NCI-H146 treated with DMSO at 0.1 percent for 48 hours (cell line): ENCODE results near the gene TENT5C.

ENCODE experiments used
- DNase-seq: peaks from one replicate; lab custom pipeline; 2025; ENCODE audit not compliant: unreplicated experiment; lab: John Stamatoyannopoulos, UW

Gene TENT5C

DNA sequence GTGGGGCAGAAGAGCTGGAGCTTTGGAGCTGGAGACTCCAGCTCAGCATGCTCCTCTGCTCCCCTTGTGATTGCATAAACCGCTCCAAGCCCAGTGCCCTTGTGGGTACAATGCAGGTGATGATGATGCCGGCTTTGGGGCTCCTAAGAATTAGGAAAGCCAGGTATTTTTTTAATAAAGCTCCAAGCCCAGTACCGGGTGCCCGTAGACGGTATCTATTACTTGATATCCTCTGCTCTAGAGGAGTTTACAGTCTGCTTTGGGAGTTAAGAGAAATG, 27.2 kb downstream of the TENT5C start:
- DNase-seq, result no peak

DNA sequence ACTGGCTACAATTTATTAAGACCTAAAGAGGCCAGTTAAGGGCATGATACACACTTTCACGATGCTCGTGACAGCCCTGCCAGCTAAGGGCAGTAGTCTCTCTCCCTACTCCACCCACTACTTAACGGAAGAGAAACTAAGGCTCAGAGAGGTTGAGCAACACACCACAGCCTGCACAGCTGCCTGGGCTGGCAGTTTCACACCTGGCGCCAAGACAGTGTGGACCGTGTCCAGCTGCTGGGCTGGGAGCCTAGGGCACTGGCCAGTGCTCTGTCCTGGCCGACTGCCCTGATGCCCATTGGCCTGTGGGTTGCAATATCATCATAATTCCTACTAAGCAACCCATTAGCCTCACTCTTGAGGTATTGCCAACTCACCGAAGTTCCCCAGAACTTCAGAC, 27.6 kb downstream of the TENT5C start:
- DNase-seq, result no peak

DNA sequence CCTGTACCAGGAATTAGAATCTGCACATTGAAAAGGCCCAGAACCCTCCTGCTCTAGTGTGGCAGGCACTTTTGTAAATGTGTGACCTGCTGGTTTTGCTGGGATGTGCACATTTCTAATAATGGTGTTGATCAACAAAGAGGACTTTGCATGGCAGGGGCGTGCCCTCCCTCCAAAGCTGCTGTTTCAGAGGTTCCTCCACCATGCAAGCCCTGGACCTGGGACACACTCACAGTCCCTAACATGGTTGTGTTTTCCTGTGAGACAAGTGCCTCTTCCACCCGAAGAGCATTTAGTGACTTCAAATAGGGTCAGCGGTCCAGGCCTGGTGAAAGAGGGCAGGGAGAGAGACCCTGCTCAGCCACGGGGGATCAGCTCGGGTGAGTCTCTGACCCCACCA, 28.1 kb downstream of the TENT5C start:
- no peak for DNase-seq

DNA sequence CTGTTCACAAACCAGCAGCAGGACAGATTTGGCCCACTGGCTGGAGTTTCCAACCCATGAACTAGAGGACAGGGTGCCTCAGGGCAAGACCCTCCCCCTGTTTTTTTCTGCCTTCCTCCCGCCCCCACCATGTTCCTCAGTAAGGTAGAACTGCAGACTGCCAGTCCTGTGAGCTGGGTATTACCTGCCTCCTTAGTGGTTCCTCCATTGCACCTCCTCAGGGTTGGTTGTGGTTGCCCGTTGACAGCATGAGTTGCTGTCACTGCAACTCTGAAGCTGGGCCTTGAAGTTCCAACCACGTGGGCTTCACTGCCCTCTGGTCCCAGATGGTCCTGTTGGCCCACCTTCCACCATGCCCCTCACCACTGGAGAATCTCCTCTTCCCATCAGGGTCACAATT, 28.8 kb downstream of the TENT5C start:
- no peak for DNase-seq

DNA sequence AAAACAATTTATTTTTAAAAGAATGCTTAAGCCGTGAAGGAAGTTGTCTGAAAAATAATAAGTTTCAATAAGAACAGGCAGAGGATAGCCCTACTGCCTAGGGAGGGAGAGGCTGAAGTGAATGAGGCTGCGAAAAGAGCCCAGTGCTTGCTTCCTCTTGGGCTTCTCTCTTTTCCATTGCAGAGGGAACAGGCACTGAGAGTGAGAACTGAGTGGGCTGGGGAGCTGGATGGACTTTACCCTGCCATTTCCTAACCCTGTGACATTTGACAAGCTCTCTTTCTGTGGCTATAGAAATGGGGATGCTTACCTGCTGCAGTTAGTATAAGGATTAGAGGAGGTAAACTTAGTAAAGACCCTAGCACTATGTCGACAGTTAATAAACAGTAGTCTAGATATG, 30.0 kb downstream of the TENT5C start:
- DNase-seq, result no peak

DNA sequence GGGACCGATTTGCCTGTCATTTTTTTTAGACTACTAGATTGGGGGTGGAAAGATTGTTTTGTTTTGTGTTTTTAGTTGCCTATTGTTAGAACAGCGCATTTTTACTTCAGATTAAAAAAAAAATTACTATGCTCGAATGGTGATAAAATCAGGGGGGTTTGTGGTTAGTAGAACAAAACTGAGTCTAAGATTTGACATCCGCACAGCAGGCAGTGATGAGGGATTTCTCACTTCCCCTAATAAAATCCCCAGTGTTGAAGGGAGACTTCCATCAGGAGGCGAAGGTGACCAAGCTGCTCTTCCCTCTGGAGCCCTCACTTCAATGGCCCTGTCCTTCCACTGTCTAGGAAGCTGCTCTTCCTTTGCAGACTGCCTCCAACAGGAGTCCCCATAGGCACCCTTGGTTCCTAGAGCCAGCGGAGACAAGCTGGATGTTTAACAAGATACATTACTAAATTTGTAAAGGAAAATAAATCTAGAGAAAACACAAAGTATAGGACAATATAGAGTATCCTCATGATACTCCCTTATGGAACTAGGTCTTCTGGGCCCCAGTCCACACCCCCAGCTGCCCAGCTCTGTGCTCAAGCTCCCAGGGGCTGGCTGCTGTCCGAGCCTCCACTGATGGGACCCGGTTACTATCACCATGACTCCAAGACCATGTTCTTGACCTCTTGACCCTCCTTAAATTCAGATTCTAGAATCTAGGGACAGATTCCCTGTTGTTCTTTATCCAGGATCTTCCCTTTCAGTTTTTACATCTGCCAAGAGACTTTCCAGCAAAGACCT, 31.0 kb downstream of the TENT5C start:
- no peak for DNase-seq

DNA sequence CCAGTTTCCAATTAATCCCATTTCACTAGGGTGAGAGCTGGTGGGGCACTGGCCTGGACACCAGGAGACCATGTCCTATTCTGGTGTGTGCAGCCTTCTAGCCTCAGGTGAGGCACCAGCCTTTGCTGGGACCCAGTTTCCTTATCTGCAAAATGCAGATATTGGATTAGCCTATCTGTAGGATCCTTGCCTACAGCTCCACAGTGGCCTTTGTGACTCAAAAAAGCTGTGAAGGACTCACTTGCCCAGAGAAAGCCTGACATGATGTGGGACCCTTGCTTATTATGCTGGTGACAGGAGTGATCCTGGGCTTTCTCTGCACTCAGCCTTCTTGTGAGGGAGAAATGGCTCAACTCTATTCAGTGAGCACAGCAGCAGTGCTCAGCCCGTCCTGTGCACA, 32.3 kb downstream of the TENT5C start:
- DNase-seq, result no peak

DNA sequence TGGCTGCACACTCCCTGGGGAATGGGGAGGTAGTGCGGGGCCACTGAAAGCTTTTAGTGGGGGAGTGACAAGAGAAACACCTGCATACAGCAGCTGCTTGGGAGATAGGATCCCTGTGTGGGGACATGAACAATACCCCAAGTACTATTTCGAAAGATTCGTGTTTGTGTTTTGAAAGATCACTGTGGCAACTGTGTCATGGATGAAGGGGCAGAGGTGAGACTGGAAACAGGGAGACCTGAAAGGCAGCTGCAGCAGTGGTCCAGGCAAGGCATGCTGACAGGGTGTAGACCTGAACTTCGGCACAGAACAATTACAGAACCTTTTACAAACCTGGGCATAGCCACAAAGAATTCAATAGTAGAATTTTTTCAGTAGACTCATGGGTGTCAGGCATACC, 32.9 kb downstream of the TENT5C start:
- DNase-seq, result peak; percentile 55

DNA sequence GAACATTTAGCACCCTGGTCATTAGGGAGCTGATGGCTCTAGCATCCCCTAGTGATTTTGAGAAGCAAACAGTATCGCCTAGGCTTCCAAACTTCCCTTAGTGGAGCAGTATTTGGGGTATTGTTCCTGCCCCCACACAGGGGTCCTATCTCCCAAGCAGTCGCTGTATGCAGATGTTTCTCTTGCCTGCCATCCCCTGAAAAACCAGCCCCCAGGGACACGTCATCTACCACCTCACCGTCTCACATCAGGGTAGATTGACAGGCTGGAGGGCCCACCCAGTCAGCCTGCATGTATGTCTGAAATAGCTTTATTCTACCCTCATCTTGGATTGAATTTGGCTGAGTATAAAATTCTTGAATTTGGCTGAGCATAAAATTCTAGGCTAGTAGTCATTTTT, 33.9 kb downstream of the TENT5C start:
- DNase-seq, result no peak

DNA sequence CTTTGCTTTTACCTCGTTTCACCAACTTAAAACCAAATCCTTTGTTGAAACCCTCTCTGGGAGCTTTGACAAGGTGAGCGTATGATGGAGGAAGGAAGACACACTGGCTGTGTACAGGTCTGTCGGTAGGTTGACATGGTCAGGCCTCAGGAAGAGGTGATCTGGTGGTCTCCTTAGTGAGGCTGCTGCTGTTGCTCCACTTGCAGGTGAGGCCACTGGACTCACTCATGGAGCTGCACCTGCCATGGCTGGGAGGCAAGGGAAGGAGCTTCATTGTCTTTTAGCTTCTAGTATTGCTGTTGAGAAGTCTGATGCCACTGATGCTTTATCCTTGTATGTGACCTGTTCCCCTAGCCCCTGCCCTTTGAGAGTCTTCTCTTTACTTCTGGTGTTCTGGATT, 35.7 kb downstream of the TENT5C start:
- no peak for DNase-seq

DNA sequence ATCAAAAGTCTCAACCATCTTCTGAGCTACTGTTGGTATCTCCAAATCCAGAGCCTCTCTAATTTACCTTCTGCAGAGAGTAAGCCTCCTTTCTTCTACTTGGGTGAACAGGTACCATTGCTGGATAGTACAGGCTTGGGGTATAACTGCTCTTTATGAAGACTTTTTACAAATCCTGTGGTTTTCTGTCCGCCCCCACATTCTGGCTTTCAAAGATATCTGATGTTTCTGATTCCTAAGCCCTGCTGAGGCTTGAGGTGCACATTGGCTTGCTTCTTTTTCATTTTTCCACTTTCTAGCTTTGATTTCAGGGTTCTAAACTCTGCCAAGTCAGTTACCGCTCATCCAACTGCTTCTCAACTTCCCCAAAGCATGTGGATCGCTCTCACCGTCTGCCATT, 37.1 kb downstream of the TENT5C start:
- no peak for DNase-seq

DNA sequence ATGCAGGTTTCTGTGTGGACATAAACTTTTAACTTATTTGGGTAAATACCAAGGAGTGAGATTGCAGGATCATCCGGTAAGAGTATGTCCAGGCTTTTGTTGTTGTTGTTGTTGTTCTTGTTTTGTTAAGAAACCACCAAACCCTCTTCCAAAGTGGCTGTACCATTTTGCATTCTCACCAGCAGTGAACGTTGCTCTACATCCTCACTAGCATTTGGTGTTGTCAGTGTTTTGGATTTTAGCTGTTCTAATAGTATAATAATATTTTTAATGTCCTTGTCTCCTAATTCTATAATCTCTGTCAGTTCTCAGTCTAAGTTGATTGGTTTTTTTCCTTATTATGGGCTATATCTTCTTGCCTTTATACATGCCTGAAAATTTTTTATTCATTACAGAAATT, 37.8 kb downstream of the TENT5C start:
- no peak for DNase-seq

DNA sequence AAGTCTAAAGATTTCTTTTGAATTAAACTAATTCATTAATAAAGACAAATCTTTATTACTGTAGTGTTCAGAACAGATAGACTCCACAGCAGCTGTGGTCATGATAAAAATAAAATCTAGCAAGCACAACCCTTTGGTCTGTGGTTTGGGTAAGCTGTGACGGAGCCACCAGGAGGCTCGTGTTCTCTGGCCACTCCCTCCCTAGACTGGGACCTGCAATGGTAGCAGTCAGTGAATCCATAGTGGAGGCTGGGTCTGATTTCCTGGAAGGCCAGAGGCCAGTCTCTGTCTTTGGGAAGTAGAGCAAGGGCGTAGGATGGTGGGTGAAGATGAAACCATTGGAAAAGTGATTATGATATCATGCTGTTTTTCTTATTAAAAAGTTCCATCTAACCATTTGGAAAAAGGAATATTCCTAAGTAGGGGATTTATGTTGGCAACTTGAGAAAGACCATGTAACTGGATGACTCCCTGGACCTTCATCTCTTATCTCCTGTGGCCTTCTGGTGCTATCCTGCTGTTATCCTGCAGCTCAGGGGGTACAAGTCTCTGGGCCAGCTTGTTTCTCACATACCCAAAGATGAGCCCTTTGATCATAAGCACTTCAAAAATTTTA, 39.0 kb downstream of the TENT5C start:
- DNase-seq, result no peak

DNA sequence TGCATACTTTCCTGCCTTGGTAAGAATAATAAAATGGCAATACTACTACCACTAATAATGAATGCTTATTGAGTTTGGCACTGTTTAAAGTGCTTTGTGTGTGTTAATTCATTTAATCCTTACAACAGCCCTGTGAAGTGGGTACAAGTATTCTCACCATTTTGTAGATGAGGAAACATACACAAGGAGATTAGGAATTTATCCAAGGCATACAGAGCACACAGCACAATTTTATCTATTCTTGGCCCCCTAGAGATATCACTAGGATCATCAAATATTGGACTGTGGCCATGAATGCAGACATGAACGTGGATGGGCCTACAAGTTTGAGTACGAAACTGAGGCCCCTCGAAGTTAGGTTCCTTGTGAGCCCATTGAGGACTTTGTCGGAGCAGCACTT, 39.5 kb downstream of the TENT5C start:
- DNase-seq, result no peak

DNA sequence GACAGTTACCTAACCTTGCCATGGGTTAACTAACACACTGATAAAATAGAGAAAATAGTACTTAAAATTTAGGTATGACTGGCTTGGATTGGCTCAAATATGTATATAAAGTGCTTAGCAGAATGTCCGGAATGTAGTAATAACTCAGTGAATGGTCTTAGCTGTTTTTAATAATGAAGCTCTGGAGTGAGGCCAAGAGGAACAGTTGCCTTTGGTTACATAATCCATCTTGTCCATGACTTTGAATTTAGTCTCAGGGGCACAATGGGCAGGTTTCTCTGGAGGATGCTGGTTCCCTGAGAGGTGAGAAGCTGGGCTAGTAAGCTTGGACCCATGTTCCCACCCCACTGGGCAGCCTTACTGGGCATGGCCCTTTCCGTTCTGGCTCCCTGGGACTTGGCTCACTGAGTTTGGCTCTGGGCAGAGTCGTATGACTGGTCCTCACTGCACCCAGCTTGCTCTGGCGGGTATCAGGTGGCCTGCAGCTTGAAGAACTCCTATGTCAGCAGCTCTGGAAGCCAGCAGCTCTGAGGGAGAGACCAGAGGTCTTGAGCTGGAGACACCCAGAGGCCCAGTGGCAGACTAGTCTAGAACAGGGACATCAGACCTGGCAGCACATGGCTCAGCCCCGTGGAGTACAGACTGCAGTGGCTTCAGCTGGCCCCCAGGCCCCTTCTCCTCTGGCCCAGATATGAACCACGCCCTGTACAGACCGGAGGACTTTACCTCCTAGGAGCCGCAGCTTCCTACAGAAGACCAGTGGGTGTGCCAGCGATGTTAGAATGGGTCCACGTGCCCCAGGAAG, 40.4 kb downstream of the TENT5C start:
- no peak for DNase-seq

DNA sequence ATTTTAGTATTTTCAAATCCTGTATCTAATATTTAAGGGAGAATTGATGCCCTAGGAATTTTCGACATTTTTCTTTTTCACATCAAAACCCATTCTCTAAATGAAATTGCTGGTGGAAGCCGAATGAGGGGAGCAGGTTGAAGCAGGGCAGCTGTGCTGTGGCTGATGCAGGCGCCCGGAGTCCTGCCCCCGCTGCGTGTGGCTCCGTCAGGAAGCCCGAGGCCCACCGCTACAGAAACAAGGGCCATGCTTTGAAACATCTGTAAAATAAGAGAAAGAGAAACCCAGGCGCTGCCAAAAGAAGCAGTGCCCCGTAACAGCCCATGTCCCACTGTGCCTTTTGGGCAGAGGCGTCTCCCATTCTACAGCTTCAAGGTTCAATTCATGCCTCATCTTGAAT, 41.1 kb downstream of the TENT5C start:
- DNase-seq, result no peak

DNA sequence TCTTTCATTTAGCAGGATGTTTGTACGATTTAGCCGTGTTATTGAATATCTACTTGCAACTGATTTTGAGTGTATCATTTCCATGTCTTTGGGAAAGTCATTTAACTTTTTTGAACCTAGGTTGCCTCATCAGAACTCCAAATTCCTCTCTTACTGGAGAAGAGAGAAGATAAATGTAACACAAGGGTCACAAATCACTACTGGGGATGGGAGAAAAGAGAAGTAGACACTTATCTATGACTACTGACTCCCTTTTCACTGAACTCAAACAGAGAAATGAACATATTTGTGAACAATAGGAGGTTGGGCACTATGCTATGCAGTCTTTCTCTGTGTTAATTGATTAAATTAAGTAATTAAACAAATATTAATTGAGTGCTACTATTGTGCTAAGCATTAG, 42.2 kb downstream of the TENT5C start:
- DNase-seq, result no peak

DNA sequence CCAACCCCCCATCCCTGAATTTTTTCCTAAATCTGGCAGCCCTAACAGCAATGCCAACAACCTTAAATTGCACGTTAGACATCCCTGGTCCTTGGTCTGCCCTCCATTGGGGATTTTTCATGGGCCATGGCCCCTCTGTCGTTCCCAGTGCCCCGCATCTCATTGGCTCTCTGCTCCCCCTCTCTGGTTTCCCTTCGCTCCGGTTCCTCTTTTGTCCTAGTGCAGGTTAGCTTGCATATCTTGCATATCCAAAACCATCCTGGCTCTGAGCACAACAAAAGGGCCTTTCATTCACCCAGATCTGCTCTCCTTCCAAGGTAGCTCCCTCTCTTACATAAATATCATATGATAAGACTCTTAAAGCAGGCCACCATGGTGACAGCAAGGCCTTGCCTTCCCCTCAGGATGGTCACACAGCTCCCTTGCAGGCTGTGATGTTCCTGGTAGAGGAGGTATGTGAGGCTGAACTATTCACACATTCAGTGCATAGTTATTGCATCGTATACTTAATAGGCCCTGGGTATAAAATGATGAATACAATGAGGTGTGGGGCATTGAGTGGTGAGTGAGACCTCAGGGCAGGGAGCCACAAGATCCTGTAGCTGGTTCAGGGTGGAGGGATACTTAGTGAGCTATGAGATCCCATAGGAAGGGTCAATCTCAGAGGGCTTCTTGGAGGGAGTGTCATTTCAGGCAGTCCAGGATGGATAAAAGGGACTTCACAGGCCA, 45.2 kb downstream of the TENT5C start:
- DNase-seq, result no peak

DNA sequence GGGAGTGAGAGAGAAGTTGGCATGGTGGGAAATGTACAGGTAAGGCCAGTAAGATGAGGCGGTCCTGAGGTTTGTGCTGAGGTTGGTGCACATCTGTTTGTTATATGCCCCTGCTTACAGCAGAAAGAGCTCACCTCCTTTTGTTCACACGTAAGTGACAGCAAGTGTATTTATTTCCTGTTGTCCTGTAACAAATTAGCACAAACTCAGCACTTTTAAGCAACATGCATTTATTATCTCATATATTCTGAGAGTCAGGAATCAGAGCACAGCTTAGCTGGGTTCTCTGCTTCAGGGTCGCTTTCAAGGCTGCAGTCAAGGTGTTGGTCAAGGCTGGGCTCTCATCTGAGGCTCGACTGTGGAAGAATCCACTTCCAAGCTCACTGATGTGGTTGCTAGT, 45.8 kb downstream of the TENT5C start:
- DNase-seq, result no peak

DNA sequence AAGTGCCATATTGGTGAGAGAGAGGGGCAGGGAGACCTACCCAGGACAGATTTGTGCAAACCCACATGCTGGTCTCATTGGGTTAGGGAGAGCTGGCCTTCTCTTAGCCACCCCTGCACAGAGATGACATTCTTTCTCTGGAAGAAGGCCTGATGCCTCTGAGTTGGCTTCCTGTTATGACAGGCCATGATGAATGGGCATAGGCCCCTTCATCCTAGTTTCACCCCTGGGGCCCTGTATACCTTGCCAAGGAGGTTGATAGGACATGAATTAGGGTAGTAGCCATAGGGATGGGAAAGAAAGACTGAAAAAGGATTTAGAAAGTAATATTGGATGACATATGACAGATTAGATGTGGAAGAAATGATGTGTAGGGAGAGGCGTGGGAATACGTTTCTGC, 46.6 kb downstream of the TENT5C start:
- no peak for DNase-seq

DNA sequence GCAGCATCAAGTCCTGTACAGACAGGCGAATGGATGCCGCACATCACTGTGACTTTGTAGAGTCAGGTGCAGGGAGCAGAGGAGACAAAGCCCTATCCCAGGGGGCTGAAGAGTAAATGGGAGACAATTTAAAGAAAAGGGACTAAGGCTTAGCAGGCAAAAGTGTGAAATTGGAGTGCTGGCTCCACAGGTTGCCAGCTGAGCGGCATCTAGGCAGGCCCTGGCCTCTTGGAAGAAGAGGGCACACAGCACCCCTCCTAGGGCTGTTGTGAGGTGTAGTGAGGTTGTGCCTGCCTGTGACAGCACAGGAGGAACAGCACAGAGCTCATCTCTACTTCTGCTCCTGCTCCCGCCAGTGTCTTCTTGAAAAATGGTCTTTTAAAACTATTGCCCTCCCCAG, 47.3 kb downstream of the TENT5C start:
- no peak for DNase-seq
